GM19468 (cell line): ENCODE measurements around the gene CGN.
"Not testable (repeated sequence)": the region's sequence is repeated elsewhere in the genome, so short reads cannot be mapped to it uniquely, and the experiment has no call there.

ENCODE experiments used
- ATAC-seq: cut with Tn5 transposase; IDR thresholded peaks from one replicate; pipeline ENCODE4 v1.9.1; 2021; ENCODE audit warnings: mild to moderate bottlenecking, moderate library complexity, moderate number of reproducible peaks; ENCODE audit not compliant: unreplicated experiment; ENCODE audit errors: extremely low read depth

The CGN gene

GRCh38 chr1:151520359-151520758, 9.2 kb downstream of the CGN start:
- ATAC-seq = no peak

GRCh38 chr1:151522427-151522826, 11.2 kb downstream of the CGN start:
- not testable (repeated sequence) for ATAC-seq

- ATAC-seq = no peak
Observed at GRCh38 chr1:151523326-151523725, 12.1 kb downstream of the CGN start.

- ATAC-seq = no peak
Observed at GRCh38 chr1:151524736-151525135, 13.5 kb downstream of the CGN start.

DNA sequence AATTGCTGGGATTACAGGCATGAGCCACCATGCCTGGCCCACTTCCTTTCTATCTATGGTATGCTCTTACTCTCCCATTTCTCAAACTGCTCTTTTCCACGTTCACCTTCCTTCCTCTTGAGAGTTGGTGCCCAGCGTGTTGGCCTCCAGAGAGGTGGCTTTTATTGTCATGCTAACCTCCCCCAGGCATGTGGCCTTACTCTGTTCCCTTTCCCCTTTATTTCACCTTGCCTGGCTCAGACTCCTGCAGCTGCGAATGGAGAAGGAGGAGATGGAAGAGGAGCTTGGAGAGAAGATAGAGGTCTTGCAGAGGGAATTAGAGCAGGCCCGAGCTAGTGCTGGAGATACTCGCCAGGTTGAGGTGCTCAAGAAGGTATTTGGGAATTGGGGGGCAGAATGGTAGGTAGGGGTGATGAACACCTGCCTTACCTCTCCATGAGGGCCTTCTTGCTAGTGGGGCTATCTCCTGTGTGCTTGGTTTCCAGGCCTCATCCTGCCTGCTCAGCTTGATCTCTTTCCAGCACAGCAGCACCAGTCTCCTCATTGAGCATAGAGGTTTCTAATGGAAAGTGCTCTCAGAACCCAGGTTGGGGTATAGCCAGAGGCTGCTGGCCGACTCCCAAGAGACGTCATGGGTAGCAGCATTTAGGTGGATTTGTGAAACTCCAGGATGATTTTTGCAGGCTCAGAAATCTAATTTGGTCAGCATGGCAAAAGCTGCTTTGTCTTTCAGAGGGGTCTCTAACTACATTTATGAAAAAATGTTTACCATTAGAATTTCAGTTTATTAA, 15.7 kb downstream of the CGN start:
- ATAC-seq = no peak

- no peak for ATAC-seq
Observed at GRCh38 chr1:151529211-151529702, 18.1 kb downstream of the CGN start.

- no peak for ATAC-seq
Observed at GRCh38 chr1:151529781-151530180, 18.6 kb downstream of the CGN start.

GRCh38 chr1:151530461-151530860, 19.3 kb downstream of the CGN start:
- no peak for ATAC-seq

DNA sequence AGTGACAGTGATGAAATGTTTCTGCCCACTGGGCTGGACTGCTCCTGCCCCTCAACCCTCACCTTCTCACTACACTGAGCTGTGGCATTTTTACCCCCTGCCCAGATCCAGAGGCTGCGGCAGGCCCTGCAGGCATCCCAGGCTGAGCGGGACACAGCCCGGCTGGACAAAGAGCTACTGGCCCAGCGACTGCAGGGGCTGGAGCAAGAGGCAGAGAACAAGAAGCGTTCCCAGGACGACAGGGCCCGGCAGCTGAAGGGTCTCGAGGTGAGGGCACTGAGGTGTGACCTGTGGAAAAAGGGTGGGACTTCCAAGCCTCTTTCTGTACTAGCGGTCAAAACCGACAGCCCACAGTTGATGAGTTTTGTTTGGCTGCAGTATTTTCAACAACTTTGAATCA, 22.7 kb downstream of the CGN start:
- no peak for ATAC-seq

DNA sequence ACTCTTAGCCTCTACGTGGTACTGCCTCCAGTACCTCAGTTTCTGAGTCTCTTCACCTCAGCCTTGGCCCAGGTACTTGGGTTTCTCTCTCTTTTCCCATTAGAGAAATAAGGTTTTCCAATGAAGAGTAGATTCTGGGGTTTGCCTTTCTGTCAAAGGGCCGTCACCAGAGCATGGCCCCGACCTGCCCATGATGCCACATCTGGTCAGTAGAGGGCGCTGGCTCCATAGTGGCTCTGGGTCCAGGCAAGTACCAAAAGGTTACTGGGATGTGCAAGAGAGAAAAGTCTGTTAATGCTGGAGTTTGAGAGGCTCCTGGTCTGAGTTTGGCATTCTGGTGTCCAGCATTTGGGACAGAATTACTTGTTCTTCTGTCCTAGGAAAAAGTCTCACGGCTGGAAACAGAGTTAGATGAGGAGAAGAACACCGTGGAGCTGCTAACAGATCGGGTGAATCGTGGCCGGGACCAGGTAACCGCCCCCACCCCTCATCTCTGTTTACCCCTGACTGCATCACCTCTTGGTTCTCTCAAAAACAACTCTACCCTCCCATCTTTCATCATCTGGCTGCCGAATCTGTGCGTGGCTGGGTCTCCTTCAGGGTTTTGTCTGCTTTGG, 23.6 kb downstream of the CGN start:
- no peak for ATAC-seq

DNA sequence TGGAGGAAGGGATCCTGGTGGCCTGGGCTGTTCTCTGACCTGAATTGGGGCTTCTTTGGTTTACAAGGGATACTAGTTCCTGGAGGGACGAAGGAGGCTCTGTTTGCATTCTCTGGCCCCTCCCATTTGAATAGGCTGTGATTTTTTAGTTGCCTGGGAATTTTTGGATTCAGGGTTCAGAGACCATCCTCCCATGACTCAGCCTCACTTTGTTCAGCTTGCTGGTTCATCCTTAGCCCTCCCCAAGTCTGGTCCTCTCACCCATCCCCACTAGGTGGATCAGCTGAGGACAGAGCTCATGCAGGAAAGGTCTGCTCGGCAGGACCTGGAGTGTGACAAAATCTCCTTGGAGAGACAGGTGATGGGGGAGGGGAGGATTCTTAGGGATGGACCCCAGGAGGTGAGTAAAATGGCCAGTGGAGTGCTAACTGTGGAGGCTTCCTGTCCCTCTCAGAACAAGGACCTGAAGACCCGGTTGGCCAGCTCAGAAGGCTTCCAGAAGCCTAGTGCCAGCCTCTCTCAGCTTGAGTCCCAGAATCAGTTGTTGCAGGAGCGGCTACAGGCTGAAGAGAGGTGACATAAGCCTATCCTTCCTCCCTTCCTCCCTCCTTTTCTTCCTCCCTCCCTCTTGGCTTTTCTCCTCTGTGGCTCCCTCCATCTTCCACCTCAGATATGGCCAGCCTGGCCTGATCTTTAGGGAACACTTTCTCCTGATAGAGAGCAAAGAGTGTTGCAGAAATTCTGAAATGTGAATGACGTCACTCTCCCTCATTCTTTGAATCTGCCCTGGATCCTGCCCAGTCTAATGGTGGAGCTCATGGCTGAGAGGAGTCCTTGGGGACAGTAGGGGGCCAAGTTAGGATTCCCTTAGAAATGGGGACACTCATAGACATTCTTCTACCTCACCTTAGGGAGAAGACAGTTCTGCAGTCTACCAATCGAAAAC, 24.4 kb downstream of the CGN start:
- ATAC-seq = no peak

GRCh38 chr1:151536499-151536898, 25.3 kb downstream of the CGN start:
- no peak for ATAC-seq

- no peak for ATAC-seq
Observed at GRCh38 chr1:151537112-151537511, 25.9 kb downstream of the CGN start.

GRCh38 chr1:151539321-151540020, 28.3 kb downstream of the CGN start:
- ATAC-seq = peak; percentile 13

DNA sequence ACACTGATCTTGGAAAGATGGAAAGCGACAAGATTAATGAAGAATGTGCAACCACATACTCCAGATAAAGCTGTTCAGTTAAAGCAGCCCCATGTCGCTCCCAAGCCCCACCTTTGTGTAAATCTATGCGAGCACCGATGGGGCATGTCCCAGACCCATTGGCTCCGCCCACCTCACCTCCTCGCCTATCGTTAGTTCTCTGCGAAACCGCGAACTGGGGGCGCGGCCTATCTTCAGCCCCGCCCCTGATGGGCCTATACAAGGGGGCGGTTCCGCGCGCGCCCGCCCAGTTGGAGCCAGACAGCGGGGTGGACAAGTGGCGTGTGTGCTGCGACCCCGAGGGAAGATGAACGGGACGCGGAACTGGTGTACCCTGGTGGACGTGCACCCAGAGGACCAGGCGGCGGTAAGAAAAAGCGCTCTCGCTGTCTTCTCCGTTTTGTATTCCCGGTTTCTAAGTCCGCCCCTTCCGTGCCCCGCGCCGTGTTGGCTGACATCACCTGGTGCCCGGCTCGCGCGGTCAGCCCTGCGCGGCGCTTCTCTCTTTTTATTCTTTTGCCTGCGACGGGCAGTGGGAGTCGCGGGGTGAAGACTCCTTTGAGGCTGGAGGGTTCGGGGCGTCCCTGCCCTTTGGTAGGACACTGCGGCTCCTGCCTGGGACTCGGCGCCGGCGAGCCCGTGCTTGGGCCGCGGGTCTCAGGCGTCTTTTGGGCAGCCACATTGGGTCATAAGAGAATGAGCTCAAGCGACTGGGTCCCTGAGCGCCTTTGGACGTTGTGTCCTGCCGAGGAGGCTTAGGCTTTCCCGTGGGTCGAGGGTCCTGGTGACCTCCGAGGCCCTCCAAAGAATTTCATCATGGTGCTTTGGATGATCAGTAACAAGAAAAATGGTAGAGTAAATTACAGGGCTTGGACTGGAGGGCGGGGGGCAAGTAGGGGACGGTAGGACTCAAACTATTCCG, 29.1 kb downstream of the CGN start, which contains the start of gene TUFT1:
Gene TUFT1, plus strand, starts transcription at position 289 of the 961 bp plus-strand sequence. Its CDS starts 58 bp downstream, at position 347.
- ATAC-seq = peak; percentile 71

DNA sequence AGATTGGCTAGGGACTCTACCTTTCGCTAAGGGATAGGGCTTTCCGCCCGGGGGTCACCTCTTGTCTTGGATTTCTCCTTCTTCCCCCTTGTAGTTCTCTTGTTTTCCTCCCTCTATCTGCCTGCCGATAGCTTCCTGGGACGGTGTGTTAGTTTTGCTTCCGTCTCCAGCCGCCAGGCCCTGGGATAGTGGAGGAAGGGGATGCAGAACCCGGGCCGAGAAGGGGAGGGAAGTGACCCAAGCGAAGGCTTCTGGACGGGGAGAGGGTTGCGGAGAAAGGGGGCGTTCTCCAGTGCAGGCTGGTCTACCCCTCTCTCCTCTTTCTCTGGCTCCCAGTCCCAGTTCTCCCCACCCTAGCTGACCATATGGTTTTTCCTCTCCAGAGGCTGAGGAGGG, 29.8 kb downstream of the CGN start:
- ATAC-seq = no peak

- ATAC-seq = no peak
Observed at GRCh38 chr1:151541752-151542151, 30.6 kb downstream of the CGN start.

GRCh38 chr1:151542710-151543129, 31.5 kb downstream of the CGN start:
- ATAC-seq = no peak

- ATAC-seq = no peak
Observed at GRCh38 chr1:151545542-151545941, 34.4 kb downstream of the CGN start.
